Lower lobe of right lung (tissue), 2 donors: ENCODE data around the gene ABCC12. TPM values are rescaled to one million over a fixed set of nuclear protein-coding genes. Genes with fewer than 3 reads are reported as not detected.

ENCODE experiments used
- ATAC-seq, 2 donors: fragments of 200-7000 bp; cut with Tn5 transposase; one replicate each; pipeline ENCODE4 v1.9.1; 2020 to 2022; ENCODE audit warnings: mild to moderate bottlenecking in 2 of 2, moderate library complexity in 2 of 2
- DNase-seq: peaks from one replicate; pipeline ENCODE4 v3.0.0-alpha.2; 2020
- H3K27ac ChIP-seq: fragments of 200-600 bp; one replicate; pipeline ENCODE4 v1.8.0; 2022
- H3K27me3 ChIP-seq: fragments of 200-600 bp; one replicate; pipeline ENCODE4 v1.8.0; 2022; ENCODE audit warnings: low read depth
- H3K36me3 ChIP-seq: fragments of 200-600 bp; one replicate; pipeline ENCODE4 v1.8.0; 2022; ENCODE audit warnings: mild to moderate bottlenecking
- H3K4me1 ChIP-seq: fragments of 200-600 bp; one replicate; pipeline ENCODE4 v1.8.0; 2022
- H3K4me3 ChIP-seq: fragments of 200-600 bp; one replicate; pipeline ENCODE4 v1.8.0; 2022; ENCODE audit warnings: mild to moderate bottlenecking
- H3K9me3 ChIP-seq: fragments of 200-600 bp; one replicate; pipeline ENCODE4 v1.8.0; 2022
- intact Hi-C: fragments of 100-400 bp; cut with DNase I; formaldehyde crosslinking; loops from one replicate; pipeline ENCODE4 v1.11.0; 2022
- total RNA-seq: library from RNA; stranded (reverse); fragmentation: NEBNext Ultra II Directional; extraction: Animal tissue kit (Norgen Biotek cat#: 25700); gene quantifications from one replicate; pipeline ENCODE4 v1.2.1, GENCODE V29; 2021
- TF ChIP-seq, protein P1 (sequence below): fragments of 200-600 bp; IDR thresholded peaks from one replicate; pipeline ENCODE4 v1.8.0; 2022; ENCODE audit warnings: antibody characterized with exemption, mild to moderate bottlenecking
- donor health status: DM: no; HTN: yes; CAD: no; lungs with severe emphysema.

Gene ABCC12
- total RNA-seq, 1 donor from 2014 or later: not detected

DNA sequence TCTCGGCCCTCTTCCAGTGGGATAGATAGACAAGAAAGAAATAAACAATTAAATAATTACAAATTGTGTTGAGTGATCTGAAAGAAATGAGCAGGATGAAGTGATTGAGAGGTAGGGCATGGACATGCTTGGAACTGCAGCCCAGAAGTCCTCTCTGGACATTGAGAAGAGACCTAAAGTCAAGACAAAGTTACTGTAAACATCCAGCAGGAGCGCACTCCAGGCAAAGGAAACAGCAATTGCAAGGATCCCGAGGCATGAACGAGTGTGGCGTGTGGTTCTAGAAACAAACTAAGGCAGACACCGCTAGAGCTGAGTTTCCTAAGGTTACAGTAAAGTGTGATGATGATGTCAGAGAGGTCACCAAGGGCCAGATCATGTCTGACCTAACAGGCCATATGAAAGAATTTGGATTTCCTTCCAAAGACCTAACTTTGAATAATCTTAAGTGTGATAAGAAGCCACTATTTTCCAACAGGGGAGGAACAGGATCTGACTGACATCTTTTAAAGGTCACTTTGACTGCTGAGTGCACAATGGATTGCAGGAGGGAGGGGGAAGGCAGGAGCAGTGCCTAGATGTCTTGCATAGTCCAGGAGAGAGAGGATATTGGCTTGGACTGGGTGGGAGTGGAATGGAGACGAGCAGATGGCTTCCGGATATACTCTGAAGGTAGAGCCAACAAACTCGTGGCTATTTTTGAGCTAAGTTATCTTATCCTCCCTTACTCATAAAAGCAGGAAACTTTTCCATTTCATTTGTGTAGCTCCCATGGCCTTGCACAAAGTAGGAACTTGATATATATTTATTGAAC, 19.0 kb downstream of the ABCC12 start:
- DNase-seq (no peak), ATAC-seq (no peak)
- no peak overlapping the region for H3K27ac ChIP-seq
- no peaks in the 10 kb centered on the region for H3K36me3 ChIP-seq
- H3K9me3 ChIP-seq: no peaks in the 10 kb centered on the region
- peaks cover 6% of the 10 kb centered on the region for H3K4me1 ChIP-seq
- intact Hi-C loops: no loop called here
- H3K27me3 ChIP-seq: no peaks in the 10 kb centered on the region
- TF ChIP-seq, protein P1, sequence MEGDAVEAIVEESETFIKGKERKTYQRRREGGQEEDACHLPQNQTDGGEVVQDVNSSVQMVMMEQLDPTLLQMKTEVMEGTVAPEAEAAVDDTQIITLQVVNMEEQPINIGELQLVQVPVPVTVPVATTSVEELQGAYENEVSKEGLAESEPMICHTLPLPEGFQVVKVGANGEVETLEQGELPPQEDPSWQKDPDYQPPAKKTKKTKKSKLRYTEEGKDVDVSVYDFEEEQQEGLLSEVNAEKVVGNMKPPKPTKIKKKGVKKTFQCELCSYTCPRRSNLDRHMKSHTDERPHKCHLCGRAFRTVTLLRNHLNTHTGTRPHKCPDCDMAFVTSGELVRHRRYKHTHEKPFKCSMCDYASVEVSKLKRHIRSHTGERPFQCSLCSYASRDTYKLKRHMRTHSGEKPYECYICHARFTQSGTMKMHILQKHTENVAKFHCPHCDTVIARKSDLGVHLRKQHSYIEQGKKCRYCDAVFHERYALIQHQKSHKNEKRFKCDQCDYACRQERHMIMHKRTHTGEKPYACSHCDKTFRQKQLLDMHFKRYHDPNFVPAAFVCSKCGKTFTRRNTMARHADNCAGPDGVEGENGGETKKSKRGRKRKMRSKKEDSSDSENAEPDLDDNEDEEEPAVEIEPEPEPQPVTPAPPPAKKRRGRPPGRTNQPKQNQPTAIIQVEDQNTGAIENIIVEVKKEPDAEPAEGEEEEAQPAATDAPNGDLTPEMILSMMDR: no peak
- H3K4me3 ChIP-seq: no peak overlapping the region

DNA sequence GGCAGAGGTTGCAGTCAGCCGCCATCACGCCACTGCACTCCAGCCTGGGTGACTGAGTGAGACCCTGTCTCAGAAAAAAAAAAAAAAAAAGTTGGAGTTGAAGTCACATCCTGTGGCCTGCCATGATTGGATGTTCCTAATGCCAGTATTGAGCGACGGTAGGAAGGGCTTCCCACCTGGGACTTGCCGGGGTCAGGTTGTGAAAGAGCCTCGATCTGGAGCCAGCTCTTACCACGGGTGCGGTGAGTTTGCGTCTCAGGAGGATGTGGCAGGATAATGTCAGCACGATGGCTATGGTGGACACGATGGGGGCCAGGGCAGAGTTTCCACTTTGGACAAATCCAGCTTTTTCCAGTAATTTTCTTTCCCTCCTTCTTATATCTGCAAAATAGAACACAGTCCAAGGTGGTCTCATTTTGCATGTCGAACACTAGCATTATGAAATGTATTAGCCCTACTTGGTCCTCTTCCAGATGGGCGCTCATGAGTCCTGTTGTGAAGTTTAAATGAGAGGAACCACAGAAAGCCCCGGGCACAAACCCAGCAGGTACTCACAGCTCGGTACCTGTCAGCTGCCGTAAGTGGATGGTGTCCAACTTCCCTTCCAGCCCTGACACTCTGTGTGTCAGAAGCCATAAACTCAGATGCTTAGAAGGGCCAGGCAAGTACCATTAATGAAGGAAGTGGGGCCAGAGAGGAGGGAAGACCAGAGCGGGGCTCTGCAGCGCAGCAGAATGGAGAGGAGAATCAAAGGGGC, 22.2 kb downstream of the ABCC12 start:
- peaks cover 6% of the 10 kb centered on the region for H3K4me1 ChIP-seq
- H3K36me3 ChIP-seq: no peaks in the 10 kb centered on the region
- no peak overlapping the region for H3K4me3 ChIP-seq
- peak overlapping the region; percentile 31 for H3K27ac ChIP-seq
- DNase-seq (peak; percentile 75), ATAC-seq (peak; percentile 75 to 84)
- intact Hi-C loops: no loop called here
- no peaks in the 10 kb centered on the region for H3K9me3 ChIP-seq
- H3K27me3 ChIP-seq: no peaks in the 10 kb centered on the region
- TF ChIP-seq, protein P1: no peak

DNA sequence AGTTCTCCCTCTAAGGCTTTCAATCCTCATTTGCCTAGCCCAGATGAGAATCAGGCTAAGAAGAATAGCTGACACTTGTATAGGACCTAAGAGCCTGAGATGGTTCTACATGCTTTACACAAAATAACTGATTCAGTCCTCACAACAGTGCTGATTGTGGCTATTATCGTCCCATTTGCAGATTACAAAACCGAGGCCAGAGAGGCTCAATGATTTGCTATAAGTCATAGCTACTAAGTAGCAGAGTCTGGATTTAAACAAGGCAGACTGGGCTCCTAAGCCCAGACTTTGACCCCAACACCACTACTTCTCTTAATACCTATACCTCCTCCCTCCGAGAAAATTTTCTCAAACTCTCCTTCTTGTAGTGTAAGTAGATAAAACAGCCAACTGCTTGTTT, 23.1 kb downstream of the ABCC12 start:
- Histone ChIP-seq H3K4me1 (peaks cover 6% of the 10 kb centered on the region), H3K27ac (no peak overlapping the region), H3K4me3 (no peak overlapping the region), H3K36me3 (no peaks in the 10 kb centered on the region), H3K9me3 (no peaks in the 10 kb centered on the region), H3K27me3 (no peaks in the 10 kb centered on the region)
- ATAC-seq (no peak), DNase-seq (no peak)
- TF ChIP-seq, protein P1: no peak
- intact Hi-C loops: no loop called here

- Histone ChIP-seq H3K4me3 (no peak overlapping the region), H3K9me3 (no peaks in the 10 kb centered on the region), H3K27ac (no peak overlapping the region), H3K4me1 (peaks cover 9% of the 10 kb centered on the region), H3K36me3 (no peaks in the 10 kb centered on the region), H3K27me3 (no peaks in the 10 kb centered on the region)
- intact Hi-C loops: no loop called here
- TF ChIP-seq, protein P1: no peak
- ATAC-seq (no peak), DNase-seq (no peak)
Measured at GRCh38 chr16:48131201-48131935, 24.4 kb downstream of the ABCC12 start.

DNA sequence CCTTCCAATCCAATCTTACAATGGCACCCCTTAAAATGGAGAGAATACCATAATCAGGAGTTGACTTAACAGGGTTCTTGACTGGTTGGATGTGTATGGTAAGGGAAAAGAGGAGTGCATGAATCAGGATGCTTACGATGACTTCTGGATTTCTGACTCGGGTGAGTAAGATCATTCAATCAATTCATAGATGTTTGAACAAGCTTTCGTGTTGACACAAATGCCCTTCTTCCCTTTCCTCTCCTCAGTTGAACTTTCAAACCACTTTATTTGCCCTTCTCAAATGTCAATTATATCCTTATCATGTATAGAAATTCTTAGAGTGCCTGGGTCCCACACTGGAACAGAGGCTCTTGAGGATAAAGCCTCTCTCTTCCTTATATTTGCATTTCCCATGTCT, 25.9 kb downstream of the ABCC12 start:
- no peaks in the 10 kb centered on the region for H3K27me3 ChIP-seq
- H3K36me3 ChIP-seq: no peaks in the 10 kb centered on the region
- DNase-seq (no peak), ATAC-seq (no peak)
- H3K27ac ChIP-seq: no peak overlapping the region
- H3K4me3 ChIP-seq: no peak overlapping the region
- intact Hi-C loops: no loop called here
- TF ChIP-seq, protein P1: no peak
- no peaks in the 10 kb centered on the region for H3K9me3 ChIP-seq
- peaks cover 15% of the 10 kb centered on the region for H3K4me1 ChIP-seq
